Mesothelial cell of epicardium (in vitro differentiated cells): ENCODE measurements around the gene HELZ2. TPM values are rescaled to one million over a fixed set of nuclear protein-coding genes. Genes with fewer than 3 reads are reported as not detected.

Experiments
- DNase-seq, 2 experiments: peaks; one replicate each; pipeline ENCODE4 v3.0.0; 2021; ENCODE audit warnings: low spot score in 2 of 2; ENCODE audit not compliant: unreplicated experiment in 2 of 2
- H3K27ac Mint-ChIP-seq: 2 replicates; pipeline ENCODE4 v1.8.0; 2021; ENCODE audit warnings: mixed read lengths
- H3K27me3 Mint-ChIP-seq: 2 replicates; pipeline ENCODE4 v1.8.0; 2021; ENCODE audit warnings: low read depth, mixed read lengths
- H3K36me3 Mint-ChIP-seq: 2 replicates; pipeline ENCODE4 v1.8.0; 2021; ENCODE audit warnings: mixed read lengths
- H3K4me1 Mint-ChIP-seq: 2 replicates; pipeline ENCODE4 v1.8.0; 2021; ENCODE audit warnings: mixed read lengths
- H3K4me3 Mint-ChIP-seq: 2 replicates; pipeline ENCODE4 v1.8.0; 2021; ENCODE audit warnings: mild to moderate bottlenecking, moderate library complexity, mixed read lengths
- H3K9me3 Mint-ChIP-seq: 2 replicates; pipeline ENCODE4 v1.8.0; 2021; ENCODE audit warnings: mixed read lengths
- CTCF ChIP-seq: fragments of 200-600 bp; sonication (generic); IDR thresholded peaks from one replicate; pipeline ENCODE4 v1.5.0; 2021; ENCODE audit warnings: antibody characterized with exemption; ENCODE audit not compliant: unreplicated experiment
- total RNA-seq: library from RNA; stranded (reverse); gene quantifications from 3 replicates; pipeline ENCODE4 v1.2.1, GENCODE V29; 2021

HELZ2 gene
- total RNA-seq, 1 donor from 2014 or later = 44.4 TPM

DNA sequence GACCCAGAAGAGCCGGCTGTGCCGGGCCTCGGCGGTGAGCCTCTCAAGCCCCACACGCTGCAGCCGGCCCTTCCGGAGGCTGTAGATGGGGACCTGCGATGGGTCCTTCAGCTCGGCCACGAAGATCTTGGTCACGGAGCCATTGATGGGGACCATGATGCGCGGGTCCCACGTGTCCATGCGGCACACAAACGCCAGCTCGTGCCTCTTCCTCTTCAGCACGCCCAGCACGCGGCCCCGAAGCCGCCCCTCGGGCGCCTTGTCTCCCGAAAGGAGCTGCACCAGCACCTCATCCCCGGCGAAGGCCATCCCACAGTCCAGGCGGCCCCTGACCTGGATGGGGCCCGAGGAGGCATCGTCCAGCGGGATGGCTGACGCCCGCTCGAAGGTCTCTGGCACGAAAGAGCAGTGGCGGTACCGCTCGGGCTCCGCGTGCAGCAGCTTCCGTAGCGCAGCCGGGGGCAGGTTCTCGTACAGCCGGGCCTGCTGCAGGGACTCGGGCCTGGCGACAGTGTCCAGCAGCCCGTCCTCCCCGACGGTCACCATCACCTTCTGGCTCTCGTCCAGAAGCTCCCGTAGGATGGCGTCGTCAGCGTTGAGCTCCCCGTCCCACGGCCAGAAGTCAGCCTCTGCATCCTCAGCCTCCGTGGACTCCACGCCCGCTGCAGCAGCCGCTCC, 8.9 kb downstream of the HELZ2 start:
- Mint-ChIP-seq H3K9me3 (no peaks in the 10 kb centered on the region), H3K27me3 (no peaks in the 10 kb centered on the region), H3K4me3 (no peak overlapping the region), H3K4me1 (no peaks in the 10 kb centered on the region), H3K27ac (no peak overlapping the region), H3K36me3 (peaks cover 4% of the 10 kb centered on the region)
- DNase-seq = no peak
- no peak for TF ChIP-seq CTCF

- H3K27me3 Mint-ChIP-seq = no peaks in the 10 kb centered on the region
- no peaks in the 10 kb centered on the region for H3K9me3 Mint-ChIP-seq
- peaks cover 4% of the 10 kb centered on the region for H3K36me3 Mint-ChIP-seq
- H3K4me1 Mint-ChIP-seq = no peaks in the 10 kb centered on the region
- no peak overlapping the region for H3K4me3 Mint-ChIP-seq
- DNase-seq = no peak
- no peak overlapping the region for H3K27ac Mint-ChIP-seq
- no peak for TF ChIP-seq CTCF
These were observed 9.8 kb downstream of the HELZ2 start for GRCh38 chr20:63564036-63564810.

DNA sequence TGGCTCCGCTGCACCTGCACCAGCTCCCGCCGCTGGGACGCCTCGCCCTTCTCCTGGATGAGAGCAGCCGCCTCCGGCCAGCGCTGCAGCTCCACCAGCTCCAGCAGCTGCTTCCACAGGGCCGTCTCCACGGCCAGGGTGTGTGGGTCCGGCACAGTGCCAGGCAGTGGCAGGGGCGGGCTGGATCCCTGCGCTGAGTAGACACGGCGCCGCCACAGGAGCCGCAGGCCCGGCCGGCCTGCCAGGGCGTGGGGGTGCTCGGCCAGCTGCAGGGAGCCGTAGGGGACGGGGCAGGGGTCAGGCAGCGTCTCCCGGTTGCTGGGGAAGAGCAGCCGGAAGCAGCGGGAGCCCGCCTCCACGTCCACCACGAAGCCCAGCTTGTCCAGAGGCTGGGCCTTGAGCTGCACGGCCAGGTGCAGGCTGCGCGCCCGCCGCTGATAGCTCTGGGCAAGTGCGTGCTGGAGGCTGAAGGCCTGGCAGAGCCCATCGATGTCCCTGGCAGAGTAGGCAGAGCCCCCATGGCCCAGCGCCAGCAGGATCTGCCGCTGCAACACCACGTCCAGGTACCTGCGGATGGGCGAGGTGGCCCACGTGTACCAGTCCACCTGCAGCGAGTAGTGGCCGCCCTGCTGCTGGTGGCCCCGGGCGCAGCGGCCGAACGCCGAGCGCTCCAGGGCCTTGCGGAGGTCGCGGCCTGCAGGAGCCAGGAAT, 10.7 kb downstream of the HELZ2 start:
- DNase-seq = no peak
- Mint-ChIP-seq H3K27me3 (no peaks in the 10 kb centered on the region), H3K27ac (no peak overlapping the region), H3K4me3 (no peak overlapping the region), H3K9me3 (no peaks in the 10 kb centered on the region), H3K4me1 (no peaks in the 10 kb centered on the region), H3K36me3 (peaks cover 6% of the 10 kb centered on the region)
- no peak for TF ChIP-seq CTCF

GRCh38 chr20:63562461-63563224, 11.4 kb downstream of the HELZ2 start:
- H3K36me3 Mint-ChIP-seq = peaks cover 6% of the 10 kb centered on the region
- H3K27me3 Mint-ChIP-seq = no peaks in the 10 kb centered on the region
- TF ChIP-seq CTCF = no peak
- DNase-seq = no peak
- H3K27ac Mint-ChIP-seq = no peak overlapping the region
- no peaks in the 10 kb centered on the region for H3K4me1 Mint-ChIP-seq
- H3K9me3 Mint-ChIP-seq = no peaks in the 10 kb centered on the region
- H3K4me3 Mint-ChIP-seq = no peak overlapping the region

GRCh38 chr20:63561624-63562396, 12.2 kb downstream of the HELZ2 start:
- H3K9me3 Mint-ChIP-seq = no peaks in the 10 kb centered on the region
- H3K27ac Mint-ChIP-seq = no peak overlapping the region
- DNase-seq = no peak
- H3K27me3 Mint-ChIP-seq = no peaks in the 10 kb centered on the region
- H3K4me3 Mint-ChIP-seq = no peak overlapping the region
- peaks cover 6% of the 10 kb centered on the region for H3K36me3 Mint-ChIP-seq
- no peaks in the 10 kb centered on the region for H3K4me1 Mint-ChIP-seq
- TF ChIP-seq CTCF = no peak
